DND-41 (cell line): Measurements from ENCODE around the gene TBC1D4.

Experiments
- EZH2 ChIP-seq: IDR thresholded peaks from 3 replicates; pipeline ENCODE4 v1.6.1; 2012; ENCODE audit warnings: borderline replicate concordance, low read depth, mild to moderate bottlenecking, moderate library complexity, low read length, inconsistent platforms; ENCODE audit not compliant: severe bottlenecking
- TF ChIP-seq, protein P1 (sequence below): IDR thresholded peaks from 2 replicates; pipeline ENCODE4 v1.5.1; 2012; ENCODE audit warnings: borderline replicate concordance, low read length, moderate library complexity, mild to moderate bottlenecking; ENCODE audit not compliant: poor library complexity, severe bottlenecking; ENCODE audit errors: extremely low read depth

DNA sequence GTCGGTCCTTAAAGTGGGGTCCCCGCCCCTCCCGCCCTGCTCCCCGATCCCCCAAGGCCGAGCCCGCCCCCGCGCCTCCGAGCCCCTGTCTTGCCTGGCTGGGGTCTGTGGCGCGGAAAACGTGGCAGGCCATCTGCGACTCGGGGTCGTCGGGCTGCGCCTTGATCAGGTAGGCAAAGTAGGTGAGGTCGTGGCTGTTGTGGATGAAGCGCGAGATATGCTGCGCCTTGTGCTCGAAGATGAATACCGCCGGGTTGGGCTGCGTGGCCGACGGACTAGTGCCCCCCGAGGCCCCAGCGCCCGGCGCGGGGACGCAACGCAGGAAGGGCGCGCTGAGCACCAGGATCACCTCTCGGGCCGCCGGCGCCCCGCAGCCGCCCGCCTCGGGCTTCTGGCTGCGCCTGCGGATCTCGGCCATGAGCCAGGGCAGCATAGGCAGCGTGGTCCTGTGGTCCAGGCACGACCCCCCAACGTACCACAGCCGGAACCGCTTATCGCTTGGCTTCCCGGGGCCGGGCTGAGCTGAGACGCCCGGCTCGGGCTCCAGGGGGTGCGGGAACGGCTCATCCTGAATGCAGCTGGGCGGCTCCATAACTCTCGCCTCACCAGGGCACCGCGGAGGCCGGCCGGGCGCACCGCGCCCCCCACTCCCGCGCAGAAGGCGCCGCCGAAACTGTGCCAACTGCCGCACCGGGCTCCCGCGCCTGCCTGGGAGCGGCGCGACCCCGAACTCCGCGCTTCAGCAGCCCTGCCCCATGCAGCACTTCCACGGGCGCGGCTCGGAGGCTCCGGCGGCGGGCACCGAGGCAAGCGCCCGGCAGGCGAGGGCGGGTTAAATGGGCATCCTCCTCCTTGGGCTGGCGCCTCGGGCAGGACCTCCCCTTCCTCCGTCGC, 546 bp downstream of the TBC1D4 start:
- TF ChIP-seq, protein P1, sequence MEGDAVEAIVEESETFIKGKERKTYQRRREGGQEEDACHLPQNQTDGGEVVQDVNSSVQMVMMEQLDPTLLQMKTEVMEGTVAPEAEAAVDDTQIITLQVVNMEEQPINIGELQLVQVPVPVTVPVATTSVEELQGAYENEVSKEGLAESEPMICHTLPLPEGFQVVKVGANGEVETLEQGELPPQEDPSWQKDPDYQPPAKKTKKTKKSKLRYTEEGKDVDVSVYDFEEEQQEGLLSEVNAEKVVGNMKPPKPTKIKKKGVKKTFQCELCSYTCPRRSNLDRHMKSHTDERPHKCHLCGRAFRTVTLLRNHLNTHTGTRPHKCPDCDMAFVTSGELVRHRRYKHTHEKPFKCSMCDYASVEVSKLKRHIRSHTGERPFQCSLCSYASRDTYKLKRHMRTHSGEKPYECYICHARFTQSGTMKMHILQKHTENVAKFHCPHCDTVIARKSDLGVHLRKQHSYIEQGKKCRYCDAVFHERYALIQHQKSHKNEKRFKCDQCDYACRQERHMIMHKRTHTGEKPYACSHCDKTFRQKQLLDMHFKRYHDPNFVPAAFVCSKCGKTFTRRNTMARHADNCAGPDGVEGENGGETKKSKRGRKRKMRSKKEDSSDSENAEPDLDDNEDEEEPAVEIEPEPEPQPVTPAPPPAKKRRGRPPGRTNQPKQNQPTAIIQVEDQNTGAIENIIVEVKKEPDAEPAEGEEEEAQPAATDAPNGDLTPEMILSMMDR: no peak
- TF ChIP-seq EZH2: peak; percentile 59
